Omental fat pad (tissue), 4 donors: ENCODE data around the gene CCDC83. TPM values are rescaled to one million over a fixed set of nuclear protein-coding genes. Genes with fewer than 3 reads are reported as not detected.
"Not testable (repeated sequence)": the region's sequence is repeated elsewhere in the genome, so short reads cannot be mapped to it uniquely, and the experiment has no call there.

ENCODE experiments used
- ATAC-seq: fragments of 150-250 bp; one replicate; pipeline ENCODE4 v1.9.1; 2016; ENCODE audit warnings: mild to moderate bottlenecking, moderate library complexity; ENCODE audit not compliant: low FRiP score
- DNase-seq: peaks from one replicate; pipeline ENCODE4 v3.0.0-alpha.2; 2019; ENCODE audit warnings: low spot score
- CTCF ChIP-seq, 3 donors: fragments of 450-650 bp; IDR thresholded peaks; one replicate each; pipeline ENCODE4 v1.5.1; 2016 to 2017; ENCODE audit warnings: antibody characterized with exemption in 3 of 3, mild to moderate bottlenecking in 3 of 3, moderate library complexity in 2 of 3
- total RNA-seq, 4 donors: library from RNA; depleted of rRNA; stranded (reverse); fragments of >200 nt; gene quantifications; one replicate each; pipeline ENCODE4 v1.1.0, GENCODE V29; 2016

Gene CCDC83
- total RNA-seq, 4 donors from 2014 or later: 3.2 TPM; not detected in 3

DNA sequence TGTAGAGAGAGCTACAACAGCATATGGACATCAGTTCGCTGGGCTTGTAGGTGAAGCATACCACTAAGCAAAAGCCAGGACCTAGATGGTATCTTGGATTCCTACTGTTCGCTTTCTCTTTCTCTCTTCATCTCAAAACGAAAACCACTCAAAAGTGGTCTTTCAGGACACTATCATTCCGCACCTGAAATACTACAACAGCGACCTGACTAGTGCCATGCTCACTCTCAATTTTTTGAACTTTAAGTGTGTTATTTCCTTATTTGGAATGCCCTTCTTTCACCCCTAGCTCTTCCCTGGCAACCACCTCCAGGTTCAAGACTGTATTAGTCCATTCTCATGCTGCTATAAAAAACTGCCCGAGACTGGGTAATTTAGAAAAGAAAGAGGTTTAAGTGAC is 59.2 kb downstream of the CCDC83 start:
- DNase-seq (no peak), ATAC-seq (no peak)
- no peak for TF ChIP-seq CTCF (IDR thresholded peaks at IDR 0.05)

GRCh38 chr11:85918910-85919794 is 64.0 kb downstream of the CCDC83 start:
- no peak for DNase-seq
- no peak for ATAC-seq
- TF ChIP-seq CTCF (IDR thresholded peaks at IDR 0.05): no peak

GRCh38 chr11:85922367-85922766 is 67.2 kb downstream of the CCDC83 start:
- no peak for TF ChIP-seq CTCF (IDR thresholded peaks at IDR 0.05)
- DNase-seq (no peak), ATAC-seq (no peak)

DNA sequence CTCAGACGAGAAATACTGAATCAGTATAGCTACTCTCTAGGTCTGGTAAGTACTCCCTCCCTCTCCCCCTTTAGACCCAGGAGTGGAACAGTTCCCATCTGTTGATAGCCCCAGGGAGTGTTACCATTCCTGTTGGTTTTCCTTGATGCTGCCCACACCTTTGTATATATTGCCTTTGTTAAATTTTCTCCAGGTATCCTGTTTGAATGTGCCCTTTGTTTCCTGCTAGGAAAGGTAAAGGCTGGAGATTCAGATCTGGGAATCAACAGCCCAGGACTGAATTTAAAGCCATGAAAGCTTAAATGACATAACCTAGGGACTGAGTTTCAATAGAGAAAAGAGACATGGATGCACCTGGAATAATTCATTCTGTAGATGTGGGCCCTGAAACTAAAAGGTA is 68.3 kb downstream of the CCDC83 start:
- no peak for TF ChIP-seq CTCF (IDR thresholded peaks at IDR 0.05)
- no peak for ATAC-seq
- no peak for DNase-seq

- DNase-seq, ATAC-seq: not testable (repeated sequence)
Observed at GRCh38 chr11:85926653-85927214, 71.6 kb downstream of the CCDC83 start.

DNA sequence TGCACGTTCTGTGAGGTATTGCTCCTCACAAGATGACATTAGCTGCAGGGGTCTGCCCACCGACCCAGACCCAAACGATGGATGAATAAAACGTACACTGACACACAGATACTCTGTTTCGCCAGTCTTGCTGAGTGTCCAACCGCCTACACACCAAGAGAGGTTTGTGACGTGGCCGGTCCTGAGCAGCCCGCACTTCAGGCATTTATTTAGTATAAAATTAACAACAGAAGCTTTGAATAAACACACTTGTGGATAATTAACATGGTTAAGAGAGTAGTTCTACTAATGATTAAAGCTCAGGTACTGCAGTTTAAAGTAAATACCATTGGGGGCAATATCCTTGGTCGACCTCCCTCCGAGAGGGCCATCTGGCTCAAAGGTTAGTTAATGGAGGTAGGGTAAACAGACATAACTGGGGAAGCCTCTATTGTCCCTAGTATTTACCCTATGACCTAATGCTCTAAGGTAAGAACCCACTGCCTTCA is 75.7 kb downstream of the CCDC83 start:
- ATAC-seq (no peak), DNase-seq (no peak)
- TF ChIP-seq CTCF (IDR thresholded peaks at IDR 0.05): no peak

GRCh38 chr11:85934596-85935169 is 79.5 kb downstream of the CCDC83 start:
- no peak for ATAC-seq
- TF ChIP-seq CTCF (IDR thresholded peaks at IDR 0.05): no peak
- no peak for DNase-seq
